Measurements from ENCODE around the gene TMEM163. TPM values are rescaled to one million over a fixed set of nuclear protein-coding genes. Genes with fewer than 3 reads are reported as not detected.
A peak's percentile ranks its signal among the peaks of the same experiment; 100 is the strongest.

TMEM163 gene
- total and polyA plus RNA-seq, 8 donors: 14.8 to 30.5 (median 20.5) TPM

GRCh38 chr2:134586326-134586965 lies 132.4 kb downstream of the TMEM163 start:
- no peak for DNase-seq
- FAIRE-seq: no peak
- Histone ChIP-seq H3K4me1 (peaks cover 0 to 13% (median 11%) of the 10 kb centered on the region in 3 donors), H3K9me3 (peaks cover 0 to 3% (median 0%) of the 10 kb centered on the region in 4 donors), H3K4me3 (no peak overlapping the region), H3K36me3 (no peaks in the 10 kb centered on the region), H3K27ac (no peak overlapping the region), H3K27me3 (no peaks in the 10 kb centered on the region)
- WGBS, 2 donors: 84 to 90% methylated on average over 8 of the region's 8 CpGs
- intact Hi-C loops (cut with DNase I): no loop called here
- ATAC-seq: no peak
- no peak for TF ChIP-seq CTCF (IDR thresholded peaks at IDR 0.05)

DNA sequence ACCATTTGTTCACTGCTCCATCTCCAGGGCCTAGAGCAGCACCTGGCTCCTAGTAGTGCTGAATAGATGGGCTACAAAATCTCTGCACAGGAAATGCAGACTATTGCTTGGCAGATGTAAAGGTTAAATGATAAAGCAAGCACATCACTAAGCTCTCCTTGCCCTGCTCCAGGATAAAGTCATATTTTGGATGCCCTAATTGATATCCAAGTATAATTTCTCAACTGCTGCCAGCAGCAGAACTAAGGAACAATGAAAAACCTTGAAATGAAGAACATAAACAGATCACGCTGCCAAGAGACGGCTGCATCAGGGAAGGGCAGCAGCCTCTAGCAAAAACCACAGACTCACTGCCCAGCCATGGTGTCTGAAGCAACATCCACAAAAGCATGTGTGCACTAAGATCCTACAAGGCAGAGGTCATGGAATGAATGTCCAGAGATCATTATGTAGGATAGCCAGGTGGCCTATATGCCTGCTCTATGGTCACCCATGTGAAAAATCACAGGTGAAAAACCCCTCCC lies 134.7 kb downstream of the TMEM163 start:
- TF ChIP-seq CTCF (IDR thresholded peaks at IDR 0.05): no peak
- H3K4me3 ChIP-seq: no peak overlapping the region
- H3K4me1 ChIP-seq: peaks cover 0 to 13% (median 11%) of the 10 kb centered on the region in 3 donors
- intact Hi-C loops (cut with DNase I): no loop called here
- WGBS, 2 donors: 10 to 13% methylated on average over 2 of the region's 2 CpGs
- no peak overlapping the region for H3K27ac ChIP-seq
- ATAC-seq (peak; percentile 57 to 85 (median 80)), DNase-seq (peak in 2 of 6 donors; percentile 22 to 34), FAIRE-seq (no peak)
- H3K27me3 ChIP-seq: no peaks in the 10 kb centered on the region
- no peaks in the 10 kb centered on the region for H3K9me3 ChIP-seq
- H3K36me3 ChIP-seq: no peaks in the 10 kb centered on the region

DNA sequence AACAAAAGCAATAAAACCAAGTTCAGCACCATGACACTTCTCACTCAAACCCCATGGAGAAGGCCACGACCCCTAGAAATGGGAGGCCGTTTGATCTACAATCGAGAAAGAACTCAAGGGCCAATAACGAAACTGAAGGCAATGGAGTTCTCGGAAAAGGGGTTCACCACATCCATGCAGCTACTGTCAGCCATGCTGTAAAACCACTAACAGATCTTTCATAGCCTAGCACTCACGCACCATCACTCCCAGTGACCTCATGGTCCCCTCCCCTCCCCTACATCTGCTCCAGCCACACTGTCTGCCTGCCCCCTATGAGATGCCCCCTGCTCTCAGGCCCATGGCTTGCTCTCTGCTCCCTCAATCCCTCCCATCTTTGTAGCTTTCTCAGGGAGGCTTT lies 135.3 kb downstream of the TMEM163 start:
- H3K27me3 ChIP-seq: no peaks in the 10 kb centered on the region
- FAIRE-seq (no peak), ATAC-seq (no peak), DNase-seq (no peak)
- WGBS, 2 donors: 79 to 92% methylated on average over 6 of the region's 6 CpGs
- no peaks in the 10 kb centered on the region for H3K9me3 ChIP-seq
- H3K36me3 ChIP-seq: no peaks in the 10 kb centered on the region
- H3K4me3 ChIP-seq: no peak overlapping the region
- peaks cover 0 to 13% (median 11%) of the 10 kb centered on the region in 3 donors for H3K4me1 ChIP-seq
- no peak for TF ChIP-seq CTCF (IDR thresholded peaks at IDR 0.05)
- intact Hi-C loops (cut with DNase I): no loop called here
- H3K27ac ChIP-seq: no peak overlapping the region

- H3K4me1 ChIP-seq: peaks cover 0 to 13% (median 11%) of the 10 kb centered on the region in 3 donors
- no peaks in the 10 kb centered on the region for H3K36me3 ChIP-seq
- FAIRE-seq: no peak
- 89 to 90% methylated on average over 2 of the region's 2 CpGs for WGBS, 2 donors
- H3K27ac ChIP-seq: no peak overlapping the region
- DNase-seq: no peak
- intact Hi-C loops (cut with DNase I): no loop called here
- no peaks in the 10 kb centered on the region for H3K27me3 ChIP-seq
- no peak for TF ChIP-seq CTCF (IDR thresholded peaks at IDR 0.05)
- H3K4me3 ChIP-seq: no peak overlapping the region
- no peaks in the 10 kb centered on the region for H3K9me3 ChIP-seq
- ATAC-seq: peak in 2 of 4 donors; percentile 22 to 52
Observed at GRCh38 chr2:134582547-134582899, 136.3 kb downstream of the TMEM163 start.

- Histone ChIP-seq H3K36me3 (no peaks in the 10 kb centered on the region), H3K9me3 (no peaks in the 10 kb centered on the region), H3K4me3 (no peak overlapping the region), H3K4me1 (peaks cover 0 to 13% (median 11%) of the 10 kb centered on the region in 3 donors), H3K27me3 (no peaks in the 10 kb centered on the region), H3K27ac (no peak overlapping the region)
- no peak for TF ChIP-seq CTCF (IDR thresholded peaks at IDR 0.05)
- WGBS, 2 donors: 95% methylated on average over 10 of the region's 10 CpGs
- FAIRE-seq (no peak), ATAC-seq (no peak), DNase-seq (no peak)
- intact Hi-C loops (cut with DNase I): no loop called here
Observed at GRCh38 chr2:134581877-134582546, 136.8 kb downstream of the TMEM163 start.
